Ectodermal cell (in vitro differentiated cells): Measurements from ENCODE around the gene MOSMO.

Source experiments
- H3K27ac ChIP-seq: 2 replicates; pipeline ENCODE4 v1.7.0; 2013; ENCODE audit warnings: mild to moderate bottlenecking, low read depth, low read length; ENCODE audit not compliant: insufficient read depth, poor library complexity, severe bottlenecking
- H3K27me3 ChIP-seq: 2 replicates; pipeline ENCODE4 v1.7.0; 2013; ENCODE audit warnings: mild to moderate bottlenecking, low read length; ENCODE audit not compliant: insufficient read depth, control insufficient read depth, poor library complexity, severe bottlenecking
- H3K36me3 ChIP-seq: one replicate; pipeline ENCODE4 v1.7.0; 2013; ENCODE audit warnings: low read length; ENCODE audit not compliant: control insufficient read depth, insufficient read depth
- H3K4me1 ChIP-seq: one replicate; pipeline ENCODE4 v1.7.0; 2013; ENCODE audit warnings: low read length; ENCODE audit not compliant: control insufficient read depth, insufficient read depth
- H3K4me3 ChIP-seq: 2 replicates; pipeline ENCODE4 v1.7.0; 2013; ENCODE audit warnings: low read depth, low read length, control low read depth; ENCODE audit not compliant: insufficient read depth
- H3K9me3 ChIP-seq: 2 replicates; pipeline ENCODE4 v1.7.0; 2013; ENCODE audit warnings: mild to moderate bottlenecking, low read length, moderate library complexity; ENCODE audit not compliant: control insufficient read depth
- WGBS, 2 experiments: methylation state at CpG; one replicate each; pipeline ENCODE4 v1.1.7; 2013; ENCODE audit warnings: missing lambda C conversion rate in 2 of 2; 5-methylcytosine and 5-hydroxymethylcytosine counted together

The MOSMO gene

DNA sequence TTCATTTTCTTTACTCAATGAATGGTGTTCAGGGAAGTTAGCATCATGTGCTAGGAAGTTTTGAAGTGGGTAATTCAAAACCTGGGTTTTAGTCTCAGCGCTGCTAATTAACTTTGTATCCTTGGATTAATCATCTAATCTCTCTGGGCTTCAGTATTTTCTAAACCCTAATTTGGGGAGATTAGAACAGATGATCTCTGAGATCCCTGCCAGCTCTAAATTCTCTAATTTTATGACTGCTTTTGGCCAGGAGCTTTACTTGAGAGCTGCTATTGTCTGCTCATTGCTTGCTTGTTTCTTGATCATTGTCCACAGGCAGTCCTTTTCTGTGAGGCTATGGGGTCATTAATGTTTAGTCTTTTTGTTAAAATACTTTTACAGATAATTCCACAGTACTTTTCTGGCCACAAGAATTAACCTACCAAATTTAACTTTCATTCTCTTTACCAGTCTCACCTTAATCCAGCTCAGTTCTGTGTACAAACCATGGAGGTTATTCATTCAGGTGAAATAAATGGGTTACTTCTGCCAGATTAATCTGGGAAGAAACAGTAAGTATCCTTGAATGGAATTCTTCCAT is 56.1 kb downstream of the MOSMO start:
- no peaks in the 10 kb centered on the region for H3K27me3 ChIP-seq
- WGBS, 2 experiments, result 80 to 94% methylated on average over 1 of the region's 1 CpG
- no peak overlapping the region for H3K4me3 ChIP-seq
- peak overlapping the region; percentile 65 for H3K27ac ChIP-seq
- H3K9me3 ChIP-seq, result no peaks in the 10 kb centered on the region
- peaks cover 4% of the 10 kb centered on the region for H3K36me3 ChIP-seq
- H3K4me1 ChIP-seq, result peaks cover 17% of the 10 kb centered on the region

DNA sequence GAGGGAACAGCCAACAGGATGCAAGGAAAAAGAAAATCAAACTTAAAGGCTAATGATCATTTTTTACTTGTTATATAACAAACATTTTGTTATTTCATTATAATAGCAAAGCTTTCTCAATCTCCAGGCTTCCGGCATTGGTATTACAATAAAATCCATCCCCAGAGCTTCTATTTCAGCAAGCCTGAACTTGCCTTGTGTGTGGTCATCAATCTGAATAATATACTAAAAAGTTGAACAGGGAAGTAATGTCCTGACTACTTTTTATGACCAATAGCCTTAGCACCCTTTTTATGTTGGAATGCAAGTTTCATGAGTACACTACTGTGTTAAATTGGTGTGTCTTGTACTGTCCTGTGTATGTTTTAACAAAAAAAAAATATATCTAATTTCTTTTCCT is 57.3 kb downstream of the MOSMO start:
- no peaks in the 10 kb centered on the region for H3K27me3 ChIP-seq

DNA sequence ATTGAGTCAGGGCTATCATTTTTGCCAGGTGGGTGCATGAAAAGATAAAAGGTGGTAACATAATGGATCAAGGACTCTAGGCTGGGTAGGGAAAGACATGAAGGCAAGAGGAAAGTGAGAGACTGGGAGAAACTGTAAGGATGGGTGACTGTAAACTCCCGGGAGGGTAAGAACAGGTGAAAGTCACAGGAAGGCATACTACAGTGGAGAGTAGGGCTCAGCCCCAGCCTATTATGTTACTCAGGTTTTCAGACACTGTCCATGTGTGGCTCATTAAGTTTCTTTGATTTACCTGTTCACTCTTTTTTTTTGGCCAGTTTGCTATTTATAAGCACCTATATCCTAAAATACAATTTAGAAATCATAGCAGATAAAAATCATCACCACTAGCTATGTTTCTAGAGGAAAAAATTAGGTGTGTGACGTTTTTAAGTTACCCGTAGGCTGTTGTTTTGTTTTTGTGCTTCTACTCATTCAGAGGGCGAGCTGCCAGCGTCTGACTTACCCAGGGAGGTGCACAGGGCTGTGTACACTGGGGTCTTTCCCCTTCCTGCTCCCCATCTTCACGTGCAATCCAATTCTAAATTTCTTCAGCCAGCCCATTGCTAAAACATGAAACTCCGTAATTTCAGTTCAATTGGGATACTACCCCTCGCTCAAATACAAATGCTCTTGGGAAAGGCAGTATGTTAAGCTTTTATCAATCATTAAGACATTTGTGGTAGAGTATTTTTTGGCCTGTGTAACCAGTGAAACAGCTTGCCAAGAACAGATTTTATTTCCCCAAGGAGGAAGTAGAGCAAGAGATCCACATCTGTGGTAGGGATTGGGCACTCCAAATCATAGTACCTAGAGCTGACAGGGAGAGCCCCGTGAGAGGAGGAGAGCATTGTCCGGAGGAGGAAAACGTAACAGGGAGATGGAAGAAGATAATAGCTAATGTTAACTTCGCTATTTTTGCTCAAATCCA is 62.7 kb downstream of the MOSMO start:
- no peaks in the 10 kb centered on the region for H3K9me3 ChIP-seq
- H3K27me3 ChIP-seq, result no peaks in the 10 kb centered on the region
- no peak overlapping the region for H3K27ac ChIP-seq
- peaks cover 4% of the 10 kb centered on the region for H3K36me3 ChIP-seq
- H3K4me3 ChIP-seq, result no peak overlapping the region
- 91 to 92% methylated on average over 12 of the region's 12 CpGs for WGBS, 2 experiments
- no peaks in the 10 kb centered on the region for H3K4me1 ChIP-seq

More for the DNA sequence above, 57.3 kb downstream of the MOSMO start:
- Histone ChIP-seq H3K4me1 (peaks cover 17% of the 10 kb centered on the region), H3K4me3 (no peak overlapping the region), H3K36me3 (peaks cover 4% of the 10 kb centered on the region), H3K9me3 (no peaks in the 10 kb centered on the region), H3K27ac (no peak overlapping the region)
- 100% methylated on average over 1 of the region's 1 CpG; no CpG with 5 or more reads in 1 of the 2 experiments for WGBS, 2 experiments

DNA sequence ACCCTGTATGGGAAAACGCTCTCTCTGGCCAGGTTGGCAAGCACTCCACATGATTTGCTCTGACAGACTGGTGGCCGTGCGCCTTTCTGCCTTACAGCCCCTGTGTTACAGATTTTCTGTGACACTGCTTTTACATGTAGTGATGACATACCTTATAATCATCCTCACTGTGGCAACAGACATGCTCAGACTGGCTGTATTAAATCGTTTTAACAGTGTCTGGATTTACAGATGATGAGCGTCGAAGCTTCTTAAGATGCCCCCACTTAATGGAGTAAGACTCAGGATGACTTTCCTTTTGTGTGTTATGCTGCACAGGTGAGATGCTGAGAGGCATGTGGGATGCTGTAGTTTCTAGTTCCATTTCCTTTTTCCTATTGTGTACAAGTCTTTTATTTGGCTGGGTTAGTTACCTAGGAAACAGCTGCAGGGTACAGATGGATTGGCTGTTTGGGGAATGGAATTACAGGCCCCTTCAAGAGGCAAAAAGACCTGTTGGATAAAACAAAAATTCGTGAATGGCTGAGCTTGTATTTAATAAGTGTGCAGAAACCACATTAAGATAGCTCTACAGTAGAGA is 63.5 kb downstream of the MOSMO start:
- H3K4me1 ChIP-seq, result no peaks in the 10 kb centered on the region
- peaks cover 2% of the 10 kb centered on the region for H3K36me3 ChIP-seq
- no peak overlapping the region for H3K27ac ChIP-seq
- H3K9me3 ChIP-seq, result no peaks in the 10 kb centered on the region
- 91 to 96% methylated on average over 7 of the region's 7 CpGs for WGBS, 2 experiments
- no peak overlapping the region for H3K4me3 ChIP-seq
- H3K27me3 ChIP-seq, result no peaks in the 10 kb centered on the region

DNA sequence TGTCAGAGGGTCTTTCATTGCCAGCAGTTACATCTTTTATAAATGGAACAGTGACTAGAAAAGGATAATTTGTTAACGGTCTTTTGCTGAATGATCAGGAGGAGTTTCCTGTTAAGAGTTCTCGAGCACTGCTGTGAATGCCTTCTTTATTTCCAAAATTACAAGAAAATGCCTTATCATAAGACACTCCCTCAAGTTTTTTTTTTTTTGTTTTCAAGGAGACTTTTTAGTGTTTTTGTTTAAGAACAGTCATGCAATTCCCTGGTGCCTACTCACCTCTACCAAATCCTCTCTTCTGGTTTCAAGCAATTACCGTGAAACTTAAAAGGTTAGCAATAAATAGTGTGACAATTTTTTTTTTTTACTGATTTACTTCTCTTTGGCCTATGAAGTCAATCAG is 65.4 kb downstream of the MOSMO start:
- Histone ChIP-seq H3K4me3 (no peak overlapping the region), H3K4me1 (no peaks in the 10 kb centered on the region), H3K27ac (no peak overlapping the region), H3K9me3 (no peaks in the 10 kb centered on the region), H3K36me3 (no peaks in the 10 kb centered on the region), H3K27me3 (no peaks in the 10 kb centered on the region)
- WGBS, 2 experiments, result 97 to 100% methylated on average over 1 to 3 of the region's 3 CpGs

DNA sequence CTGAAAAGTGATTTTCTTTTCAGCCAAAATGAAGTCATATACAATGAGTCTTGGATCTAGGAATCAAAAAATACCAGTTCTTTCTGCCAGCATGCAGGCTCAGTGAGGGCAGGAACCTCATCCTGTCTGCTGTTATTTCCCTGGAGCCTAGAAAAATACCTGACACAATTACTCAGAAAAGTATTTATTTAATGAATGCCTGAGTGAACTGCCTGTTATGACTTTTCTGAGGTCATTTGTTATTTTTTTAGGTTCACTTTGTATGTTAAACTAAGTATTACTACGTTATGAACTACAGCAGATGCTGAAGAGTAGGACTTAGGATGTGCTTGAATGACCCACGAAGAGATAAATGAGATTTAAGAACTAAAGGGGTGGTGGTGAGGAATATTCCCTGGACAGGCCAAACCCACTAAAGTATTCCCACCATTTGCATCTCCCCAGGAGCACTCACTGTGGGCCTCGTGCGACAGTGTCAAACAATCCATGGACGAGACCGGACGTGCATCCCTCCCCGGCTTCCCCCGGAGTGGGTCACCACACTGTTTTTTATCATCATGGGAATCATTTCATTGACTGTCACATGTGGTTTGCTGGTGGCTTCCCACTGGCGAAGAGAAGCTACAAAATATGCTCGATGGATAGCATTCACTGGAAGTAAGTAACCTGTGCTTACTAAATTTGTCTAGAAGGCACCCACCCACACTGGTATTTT is 67.3 kb downstream of the MOSMO start:
- Histone ChIP-seq H3K27ac (no peak overlapping the region), H3K4me1 (no peaks in the 10 kb centered on the region), H3K4me3 (no peak overlapping the region), H3K27me3 (no peaks in the 10 kb centered on the region), H3K9me3 (no peaks in the 10 kb centered on the region), H3K36me3 (no peaks in the 10 kb centered on the region)
- 92 to 96% methylated on average over 11 of the region's 11 CpGs for WGBS, 2 experiments

DNA sequence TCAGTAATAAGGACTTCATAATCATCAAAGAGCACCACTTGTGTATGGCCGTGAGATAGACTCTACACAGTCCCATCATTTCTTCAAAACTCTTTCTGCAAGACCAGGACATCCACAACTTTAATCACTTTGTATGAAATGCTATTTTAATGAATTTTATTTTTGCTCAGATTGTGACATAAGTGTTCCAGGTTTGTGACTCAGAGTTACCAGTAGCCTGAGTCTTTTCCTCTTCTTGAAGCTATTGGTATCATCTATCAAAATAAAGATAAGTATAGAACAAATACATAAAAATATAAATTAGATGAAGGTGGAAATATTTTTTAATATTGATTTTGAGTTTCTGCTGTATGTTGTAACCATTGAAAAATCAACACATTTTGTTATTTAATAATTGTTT is 67.9 kb downstream of the MOSMO start:
- no peaks in the 10 kb centered on the region for H3K27me3 ChIP-seq
- no peak overlapping the region for H3K4me3 ChIP-seq
- no peaks in the 10 kb centered on the region for H3K9me3 ChIP-seq
- no peak overlapping the region for H3K27ac ChIP-seq
- H3K4me1 ChIP-seq, result no peaks in the 10 kb centered on the region
- no peaks in the 10 kb centered on the region for H3K36me3 ChIP-seq
- 90 to 100% methylated on average over 1 of the region's 1 CpG for WGBS, 2 experiments

DNA sequence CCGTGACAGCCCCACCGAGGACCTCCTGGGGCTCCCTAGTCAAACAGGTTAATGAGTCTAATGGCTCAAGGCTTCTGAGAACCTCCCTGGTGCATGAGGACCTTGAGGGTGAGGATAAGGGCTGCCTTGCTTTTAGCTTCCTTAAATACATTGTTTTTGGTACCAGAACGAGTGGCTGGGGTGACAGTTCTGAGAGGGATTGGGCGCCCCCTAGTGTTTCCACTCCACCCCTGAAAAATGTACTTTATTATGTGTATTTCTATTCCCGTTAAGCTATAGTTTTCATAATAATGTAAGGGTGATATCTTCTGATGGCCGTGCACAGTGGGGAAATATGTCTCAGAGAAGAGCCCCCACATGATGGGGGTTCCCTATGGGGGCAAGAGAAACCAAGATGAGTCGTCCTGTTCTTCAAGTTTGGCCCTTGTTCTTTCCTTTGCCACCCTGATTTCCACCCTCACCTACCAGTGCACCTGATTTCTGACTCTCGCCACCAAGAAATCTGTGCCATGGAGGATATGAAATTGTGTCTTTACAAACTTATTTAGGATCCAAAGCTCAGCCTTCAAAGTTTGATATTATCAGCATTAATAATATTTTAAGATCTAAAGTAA is 69.9 kb downstream of the MOSMO start:
- Histone ChIP-seq H3K4me3 (no peak overlapping the region), H3K27ac (no peak overlapping the region), H3K4me1 (no peaks in the 10 kb centered on the region), H3K36me3 (no peaks in the 10 kb centered on the region), H3K9me3 (no peaks in the 10 kb centered on the region), H3K27me3 (no peaks in the 10 kb centered on the region)
- 39 to 41% methylated on average over 6 to 7 of the region's 8 CpGs for WGBS, 2 experiments

DNA sequence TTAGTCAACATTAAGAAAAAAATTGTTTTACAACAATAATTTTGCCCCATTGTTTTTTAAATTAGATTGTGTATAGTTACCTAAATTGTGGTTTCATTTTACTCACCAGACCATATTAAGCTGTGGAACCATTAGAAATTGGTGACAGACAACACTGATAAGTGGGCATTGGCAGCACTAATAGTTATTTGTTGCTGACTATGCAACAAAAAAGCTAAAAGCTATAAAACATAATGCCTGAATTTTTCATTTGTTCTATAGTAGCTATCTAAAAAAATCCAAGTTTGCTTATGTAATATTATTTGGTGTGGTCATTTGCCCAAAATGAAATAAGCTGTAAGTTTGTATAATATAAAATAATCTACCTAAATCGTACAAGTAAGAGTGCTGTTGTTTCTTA is 70.7 kb downstream of the MOSMO start:
- no peaks in the 10 kb centered on the region for H3K27me3 ChIP-seq
- no peak overlapping the region for H3K4me3 ChIP-seq
- H3K4me1 ChIP-seq, result no peaks in the 10 kb centered on the region
- H3K9me3 ChIP-seq, result no peaks in the 10 kb centered on the region
- H3K36me3 ChIP-seq, result no peaks in the 10 kb centered on the region
- no peak overlapping the region for H3K27ac ChIP-seq
- WGBS, 2 experiments, result 88% methylated on average over 1 of the region's 1 CpG; no CpG with 5 or more reads in 1 of the 2 experiments
